ENCODE measurements around the gene UROC1.

Gene UROC1

GRCh38 chr3:126438746-126439145 is 78.8 kb downstream of the UROC1 start:
- DNase-seq = no peak

- no peak for DNase-seq
Measured at GRCh38 chr3:126438186-126438585, 79.4 kb downstream of the UROC1 start.

GRCh38 chr3:126436826-126437717 is 80.5 kb downstream of the UROC1 start:
- no peak for DNase-seq

GRCh38 chr3:126435456-126436315 is 81.9 kb downstream of the UROC1 start:
- no peak for DNase-seq

- no peak for DNase-seq
Measured at GRCh38 chr3:126434931-126435411, 82.6 kb downstream of the UROC1 start.

GRCh38 chr3:126434264-126434590 is 83.3 kb downstream of the UROC1 start:
- no peak for DNase-seq

- DNase-seq = no peak
Measured at GRCh38 chr3:126433496-126434263, 83.9 kb downstream of the UROC1 start.

GRCh38 chr3:126433105-126433430 is 84.5 kb downstream of the UROC1 start:
- no peak for DNase-seq

GRCh38 chr3:126432361-126433104 is 85.0 kb downstream of the UROC1 start:
- no peak for DNase-seq

Measured in NCI-H1436 treated with DMSO at 0.1 percent for 48 hours (cell line).